Ovary (tissue), 3 donors: Measurements from ENCODE around the gene BAX.

Source experiments
- CTCF ChIP-seq, 3 donors: fragments of 450-650 bp in 2 of 3; fragments of 200-600 bp in 1 of 3; IDR thresholded peaks; one replicate each; pipeline versions ENCODE4 v1.5.1 to v1.8.0; 2016 to 2022; ENCODE audit warnings: antibody characterized with exemption in 3 of 3, mild to moderate bottlenecking in 1 of 3
- POLR2A ChIP-seq: fragments of 450-650 bp; IDR thresholded peaks from one replicate; pipeline ENCODE4 v1.6.1; 2017; ENCODE audit warnings: antibody characterized with exemption, mild to moderate bottlenecking, moderate library complexity
- donor health status: DM: no; HTN: no; CAD: no.

- no peak for TF ChIP-seq CTCF (IDR thresholded peaks at IDR 0.05)
- no peak for TF ChIP-seq POLR2A
Measured at GRCh38 chr19:48915757-48916156, 38.9 kb upstream of the BAX start.
